ENCODE results near the gene SH2D7.

SH2D7 gene

GRCh38 chr15:78092261-78093041 is at the start of gene SH2D7:
Gene SH2D7, plus strand, starts transcription at chr15:78092561. Its CDS starts 24 bp downstream, at chr15:78092585.
- no peak for DNase-seq (ENCODE audit: low spot score)

- no peak for DNase-seq (ENCODE audit: low spot score)
These were observed 47.8 kb upstream of the SH2D7 start for GRCh38 chr15:78044407-78045155.

GRCh38 chr15:78045189-78045588 is 47.2 kb upstream of the SH2D7 start:
- no peak for DNase-seq (ENCODE audit: low spot score)

- DNase-seq (ENCODE audit: low spot score), result no peak
These were observed 45.5 kb upstream of the SH2D7 start for GRCh38 chr15:78046796-78047341.

GRCh38 chr15:78047761-78048627 is 44.4 kb upstream of the SH2D7 start:
- no peak for DNase-seq (ENCODE audit: low spot score)

GRCh38 chr15:78048628-78048920 is 43.8 kb upstream of the SH2D7 start:
- no peak for DNase-seq (ENCODE audit: low spot score)

- no peak for DNase-seq (ENCODE audit: low spot score)
These were observed 42.5 kb upstream of the SH2D7 start for GRCh38 chr15:78049691-78050440.

GRCh38 chr15:78050441-78050809 is 41.9 kb upstream of the SH2D7 start:
- DNase-seq (ENCODE audit: low spot score), result no peak

- no peak for DNase-seq (ENCODE audit: low spot score)
These were observed 41.5 kb upstream of the SH2D7 start for GRCh38 chr15:78050826-78051225.

- no peak for DNase-seq (ENCODE audit: low spot score)
These were observed 40.8 kb upstream of the SH2D7 start for GRCh38 chr15:78051596-78051995.

- DNase-seq (ENCODE audit: low spot score), result no peak
These were observed 40.4 kb upstream of the SH2D7 start for GRCh38 chr15:78052001-78052401.

- DNase-seq (ENCODE audit: low spot score), result no peak
These were observed 39.8 kb upstream of the SH2D7 start for GRCh38 chr15:78052545-78052944.

- no peak for DNase-seq (ENCODE audit: low spot score)
These were observed 37.8 kb upstream of the SH2D7 start for GRCh38 chr15:78054518-78054917.

- DNase-seq (ENCODE audit: low spot score), result no peak
These were observed 37.4 kb upstream of the SH2D7 start for GRCh38 chr15:78054966-78055365.

- DNase-seq (ENCODE audit: low spot score), result peak; percentile 66
These were observed 36.2 kb upstream of the SH2D7 start for GRCh38 chr15:78055919-78056713.

GRCh38 chr15:78056714-78057269 is 35.6 kb upstream of the SH2D7 start:
- DNase-seq (ENCODE audit: low spot score), result peak; percentile 84

GRCh38 chr15:78057803-78058202 is 34.6 kb upstream of the SH2D7 start:
- no peak for DNase-seq (ENCODE audit: low spot score)

GRCh38 chr15:78058401-78058935 is 33.9 kb upstream of the SH2D7 start:
- no peak for DNase-seq (ENCODE audit: low spot score)

GRCh38 chr15:78059110-78059839 is 33.1 kb upstream of the SH2D7 start:
- DNase-seq (ENCODE audit: low spot score), result peak; percentile 32

GRCh38 chr15:78060232-78060631 is 32.1 kb upstream of the SH2D7 start:
- peak; percentile 28 for DNase-seq (ENCODE audit: low spot score)

All from kidney tubule cell (primary cell).